BE2C (cell line): ENCODE results near the gene BABAM2.

ENCODE experiments used
- DNase-seq: peaks from one replicate; pipeline ENCODE4 v3.0.0-alpha.2; 2020
- H3K27me3 ChIP-seq: fragments of 250-450 bp; sonication (Bioruptor Pico); 2 replicates; pipeline ENCODE4 v1.5.1; 2020; ENCODE audit warnings: mild to moderate bottlenecking
- H3K36me3 ChIP-seq: fragments of 250-450 bp; sonication (Bioruptor Pico); 2 replicates; pipeline ENCODE4 v1.5.1; 2020; ENCODE audit warnings: mild to moderate bottlenecking
- H3K4me1 ChIP-seq: fragments of 250-450 bp; sonication (Bioruptor Pico); 2 replicates; pipeline ENCODE4 v1.5.1; 2020
- H3K4me3 ChIP-seq: 2 replicates; pipeline ENCODE4 v1.5.1; 2011; ENCODE audit warnings: low read depth, low read length
- H3K9me3 ChIP-seq: fragments of 250-450 bp; sonication (Bioruptor Pico); 2 replicates; pipeline ENCODE4 v1.5.1; 2020
- CTCF ChIP-seq: IDR thresholded peaks from 2 replicates; pipeline ENCODE4 v1.5.1; 2012; ENCODE audit warnings: mild to moderate bottlenecking, low read depth, low read length

Gene BABAM2

GRCh38 chr2:28224648-28225472 is 334.3 kb downstream of the BABAM2 start:
- no peaks in the 10 kb centered on the region for H3K36me3 ChIP-seq
- no peaks in the 10 kb centered on the region for H3K9me3 ChIP-seq
- no peak for TF ChIP-seq CTCF
- H3K4me3 ChIP-seq = no peak overlapping the region
- H3K27me3 ChIP-seq = no peaks in the 10 kb centered on the region
- no peak for DNase-seq
- no peaks in the 10 kb centered on the region for H3K4me1 ChIP-seq

- H3K4me1 ChIP-seq = no peaks in the 10 kb centered on the region
- H3K4me3 ChIP-seq = no peak overlapping the region
- DNase-seq = no peak
- no peaks in the 10 kb centered on the region for H3K27me3 ChIP-seq
- no peaks in the 10 kb centered on the region for H3K9me3 ChIP-seq
- no peak for TF ChIP-seq CTCF
- no peaks in the 10 kb centered on the region for H3K36me3 ChIP-seq
These were observed 335.0 kb downstream of the BABAM2 start for GRCh38 chr2:28225473-28226080.

- H3K9me3 ChIP-seq = no peaks in the 10 kb centered on the region
- no peaks in the 10 kb centered on the region for H3K27me3 ChIP-seq
- TF ChIP-seq CTCF = no peak
- no peak overlapping the region for H3K4me3 ChIP-seq
- H3K36me3 ChIP-seq = no peaks in the 10 kb centered on the region
- DNase-seq = no peak
- H3K4me1 ChIP-seq = no peaks in the 10 kb centered on the region
These were observed 336.0 kb downstream of the BABAM2 start for GRCh38 chr2:28226558-28226957.

DNA sequence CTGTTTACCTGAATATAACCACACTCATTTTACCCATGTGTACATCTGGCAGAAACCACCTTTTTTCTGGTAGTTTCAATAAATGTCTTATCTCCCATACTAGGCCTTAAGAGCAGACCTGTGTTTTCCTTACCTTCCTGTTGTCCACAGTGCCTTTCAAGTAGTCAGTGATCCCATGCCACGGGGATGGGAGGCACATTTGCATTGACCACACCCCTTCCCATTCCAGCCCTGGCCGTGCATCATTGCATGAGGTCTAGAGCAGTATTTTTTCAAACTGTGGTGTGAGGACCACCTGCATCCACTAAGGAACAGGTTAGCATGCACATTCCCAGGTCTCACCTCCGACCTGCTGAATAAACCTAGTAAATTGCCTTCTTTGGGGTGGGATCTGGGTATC is 337.0 kb downstream of the BABAM2 start:
- H3K27me3 ChIP-seq = no peaks in the 10 kb centered on the region
- H3K4me1 ChIP-seq = no peaks in the 10 kb centered on the region
- H3K9me3 ChIP-seq = no peaks in the 10 kb centered on the region
- no peak overlapping the region for H3K4me3 ChIP-seq
- no peak for TF ChIP-seq CTCF
- DNase-seq = no peak
- no peaks in the 10 kb centered on the region for H3K36me3 ChIP-seq

- DNase-seq = no peak
These were observed 338.0 kb downstream of the BABAM2 start for GRCh38 chr2:28228434-28228995.

More at GRCh38 chr2:28228434-28228995, 338.0 kb downstream of the BABAM2 start:
- Histone ChIP-seq H3K9me3 (no peaks in the 10 kb centered on the region), H3K4me3 (no peak overlapping the region), H3K36me3 (no peaks in the 10 kb centered on the region), H3K4me1 (no peaks in the 10 kb centered on the region), H3K27me3 (no peaks in the 10 kb centered on the region)
- TF ChIP-seq CTCF = 0 out of 2 replicates have a peak, but pooled peaks have one; percentile 3
